ENCODE results near the gene KLHL5.

The KLHL5 gene

DNA sequence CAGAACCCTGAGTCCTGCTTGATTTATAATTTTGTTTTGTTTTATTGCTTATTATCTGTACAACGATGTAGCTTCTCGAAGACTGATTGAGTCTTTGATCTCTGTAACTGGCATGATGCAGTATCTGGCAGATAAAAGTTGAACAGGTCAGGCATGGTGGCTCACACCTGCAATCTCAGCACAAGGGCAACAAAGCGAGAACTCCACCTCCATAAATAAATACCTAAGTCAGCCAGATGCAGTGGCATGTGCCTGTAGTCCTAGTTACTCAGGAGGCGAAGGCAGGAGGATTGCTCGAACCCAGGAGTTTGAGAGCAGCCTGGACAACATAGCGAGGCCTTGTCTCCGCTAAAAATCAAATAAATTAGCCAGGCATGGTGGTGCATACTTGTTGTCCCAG, 104.6 kb downstream of the KLHL5 start:
- H3K36me3 Mint-ChIP-seq = peaks cover 2% of the 10 kb centered on the region
- peaks cover 2% of the 10 kb centered on the region for H3K9me3 Mint-ChIP-seq (ENCODE audit: low read depth)
- H3K27ac Mint-ChIP-seq = no peak overlapping the region
- H3K4me1 Mint-ChIP-seq (ENCODE audit: low read depth) = peaks cover 5% of the 10 kb centered on the region
- H3K27me3 Mint-ChIP-seq = peaks cover 2% of the 10 kb centered on the region
- H3K4me3 Mint-ChIP-seq = no peak overlapping the region

DNA sequence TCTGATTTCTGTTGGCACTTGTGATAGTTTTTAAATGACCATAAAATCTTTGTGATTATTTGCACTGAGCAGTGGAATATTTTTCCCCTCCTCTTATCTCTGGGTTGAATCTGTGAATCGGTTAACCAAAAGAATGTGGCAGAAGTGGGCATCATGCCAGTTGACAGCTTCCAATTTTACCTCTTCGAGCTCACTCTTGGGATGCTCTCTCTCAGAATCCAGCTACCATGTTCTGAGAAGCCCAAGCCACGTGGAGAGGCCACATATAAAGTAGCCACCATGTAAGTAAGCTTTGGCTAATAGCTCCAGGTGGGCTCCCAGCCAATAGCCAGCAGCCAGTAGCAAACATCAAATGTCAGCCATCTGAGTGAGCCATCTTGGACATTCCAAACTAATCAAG, 107.4 kb downstream of the KLHL5 start:
- peaks cover 2% of the 10 kb centered on the region for H3K36me3 Mint-ChIP-seq
- no peak overlapping the region for H3K27ac Mint-ChIP-seq
- peaks cover 4% of the 10 kb centered on the region for H3K9me3 Mint-ChIP-seq (ENCODE audit: low read depth)
- no peak overlapping the region for H3K4me3 Mint-ChIP-seq
- peaks cover 5% of the 10 kb centered on the region for H3K4me1 Mint-ChIP-seq (ENCODE audit: low read depth)
- H3K27me3 Mint-ChIP-seq = no peaks in the 10 kb centered on the region

DNA sequence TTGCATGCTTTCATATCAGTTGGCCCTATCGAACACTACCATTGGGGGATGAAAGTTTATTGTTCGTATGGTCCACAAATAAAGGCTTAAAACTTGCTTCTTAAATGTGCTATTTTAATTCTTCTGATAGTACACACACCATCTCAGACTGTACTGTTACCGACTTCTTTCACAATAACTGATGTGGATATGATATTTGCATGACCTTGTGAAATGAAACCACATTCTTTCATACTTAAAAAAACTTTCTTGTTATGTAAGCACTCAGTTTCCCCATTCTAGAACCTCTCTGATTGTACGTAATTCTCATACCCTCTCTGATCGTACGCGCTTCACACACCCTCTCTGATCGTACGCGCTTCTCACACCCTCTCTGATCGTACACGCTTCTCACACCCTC, 108.3 kb downstream of the KLHL5 start:
- no peaks in the 10 kb centered on the region for H3K27me3 Mint-ChIP-seq
- H3K36me3 Mint-ChIP-seq = peaks cover 2% of the 10 kb centered on the region

More for the DNA sequence above, 108.3 kb downstream of the KLHL5 start:
- peaks cover 5% of the 10 kb centered on the region for H3K4me1 Mint-ChIP-seq (ENCODE audit: low read depth)
- no peak overlapping the region for H3K27ac Mint-ChIP-seq
- H3K9me3 Mint-ChIP-seq (ENCODE audit: low read depth) = peaks cover 4% of the 10 kb centered on the region
- H3K4me3 Mint-ChIP-seq = no peak overlapping the region
